GM12873 (cell line): ENCODE results near the gene CPA5.

Experiments
- CTCF ChIP-seq: IDR thresholded peaks from 2 replicates; pipeline ENCODE4 v1.5.1; 2012; ENCODE audit warnings: low read depth, mild to moderate bottlenecking, moderate library complexity, low read length, control low read depth; ENCODE audit not compliant: insufficient read depth; ENCODE audit errors: missing control alignments

Gene CPA5

DNA sequence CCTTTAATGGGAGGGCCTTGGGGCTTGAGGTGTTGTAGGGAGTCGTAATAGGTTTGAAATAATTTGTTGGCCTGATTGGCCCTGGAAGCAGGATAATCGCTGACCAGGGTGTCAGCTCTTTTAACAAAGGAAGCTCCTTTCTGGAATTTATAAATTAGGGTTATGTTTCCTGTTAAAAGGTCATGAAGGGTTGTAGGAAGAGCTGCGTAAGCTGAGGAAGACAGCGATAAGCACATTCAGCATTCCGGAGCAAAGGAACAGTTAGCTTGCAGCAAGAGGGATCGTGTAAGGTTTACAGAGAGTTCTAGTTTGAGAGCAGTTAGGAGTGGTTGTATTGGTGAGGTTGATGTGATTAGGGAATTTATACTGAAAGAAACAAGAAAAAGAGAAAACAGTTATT lies 30.3 kb upstream of the CPA5 start:
- TF ChIP-seq CTCF = no peak

DNA sequence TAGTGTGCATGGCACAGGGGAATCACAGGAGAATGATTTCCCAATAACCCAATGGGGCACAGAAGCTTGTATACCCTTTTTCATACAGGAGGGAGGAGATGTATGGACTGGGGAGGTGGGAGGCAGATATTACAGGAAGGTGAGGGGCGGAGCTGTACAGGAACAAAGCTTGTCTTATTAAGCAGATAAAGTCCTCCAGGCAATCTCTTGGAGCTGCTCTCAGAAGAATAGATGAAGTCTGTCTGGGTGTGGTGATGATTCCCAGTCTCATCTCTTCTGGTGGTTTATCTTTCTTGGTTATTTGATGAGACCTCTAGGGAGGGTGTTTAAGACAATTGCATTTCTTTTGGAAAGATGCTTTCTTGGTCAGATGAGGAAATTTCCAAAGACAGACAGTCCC lies 25.1 kb upstream of the CPA5 start:
- no peak for TF ChIP-seq CTCF

- no peak for TF ChIP-seq CTCF
Observed at GRCh38 chr7:130322615-130323014, 22.0 kb upstream of the CPA5 start.

DNA sequence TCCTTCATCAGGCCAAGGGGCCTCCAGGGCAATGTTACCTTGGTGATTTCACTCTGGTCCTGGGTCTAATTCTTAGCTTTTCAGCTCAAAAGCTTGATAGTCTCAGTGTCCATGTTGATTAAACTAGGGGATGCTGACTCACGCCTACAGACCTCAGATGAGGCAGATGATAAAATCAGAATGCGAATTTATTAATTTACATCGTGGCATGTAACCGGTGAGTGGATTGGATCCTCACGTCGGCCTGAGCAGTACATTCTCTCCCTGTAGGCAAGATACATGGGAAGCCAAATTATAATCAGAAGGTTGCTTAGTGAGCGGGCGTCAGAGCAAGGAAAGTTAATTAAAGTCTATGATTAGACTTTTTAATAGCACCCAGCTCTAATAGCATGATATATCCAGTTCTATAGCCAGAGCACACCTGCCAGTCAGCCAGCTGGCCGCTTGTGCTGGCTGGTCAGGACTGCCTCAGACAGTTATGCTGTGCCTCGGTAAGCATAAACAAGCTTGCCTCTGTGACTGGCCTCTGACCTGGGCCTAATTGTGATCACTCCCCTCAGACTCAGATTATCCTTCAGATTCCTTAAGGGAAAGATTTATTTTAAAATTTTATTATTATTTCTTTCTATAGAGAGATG lies 20.2 kb upstream of the CPA5 start:
- no peak for TF ChIP-seq CTCF

GRCh38 chr7:130329681-130330080 lies 14.9 kb upstream of the CPA5 start:
- TF ChIP-seq CTCF = no peak

DNA sequence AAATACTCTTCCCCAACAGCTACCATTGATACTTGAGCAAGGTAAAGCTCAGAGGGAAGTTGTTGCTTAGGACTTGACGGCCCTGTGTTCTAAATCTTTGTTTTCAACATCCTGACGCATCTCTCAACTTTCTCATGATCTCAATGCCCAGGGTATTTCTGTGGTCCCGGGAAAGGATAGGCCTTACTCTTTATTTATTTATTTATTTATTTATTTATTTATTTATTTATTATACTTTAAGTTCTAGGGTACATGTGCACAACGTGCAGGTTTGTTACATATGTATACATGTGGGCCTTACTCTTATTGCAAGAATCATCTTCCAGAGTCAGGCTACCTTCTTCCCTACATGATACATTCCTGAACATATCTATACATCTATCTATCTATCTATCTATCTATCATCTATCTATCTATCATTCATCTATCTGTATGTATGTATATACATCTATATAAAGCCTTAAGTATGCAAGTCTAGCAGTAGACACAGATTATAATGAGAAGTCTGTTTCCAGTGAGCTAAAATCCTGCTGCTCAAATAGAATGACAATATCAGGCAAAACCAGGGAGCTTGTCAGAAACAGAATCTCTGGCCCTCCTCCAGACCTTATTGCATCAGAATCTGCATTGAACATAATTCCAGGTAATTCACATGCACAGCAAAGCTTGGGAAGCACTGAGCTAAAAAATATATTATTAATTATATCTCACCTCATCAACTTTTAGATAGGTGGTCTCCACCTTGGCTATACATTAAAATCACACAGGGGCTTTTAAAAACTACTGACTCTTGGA lies 12.2 kb upstream of the CPA5 start:
- no peak for TF ChIP-seq CTCF

GRCh38 chr7:130333832-130334231 lies 10.8 kb upstream of the CPA5 start:
- TF ChIP-seq CTCF = no peak
